GM12878 (cell line): ENCODE measurements around the gene SNAP23. TPM values are rescaled to one million over a fixed set of nuclear protein-coding genes. Genes with fewer than 3 reads are reported as not detected.
A peak's percentile ranks its signal among the peaks of the same experiment; 100 is the strongest.

Experiments used
- ATAC-seq: fragments of 200-7000 bp; cut with Tn5 transposase; 3 replicates; pipeline ENCODE4 v1.9.1; 2020; ENCODE audit warnings: mild to moderate bottlenecking, moderate library complexity
- BruUV-seq: library from RNA; stranded (reverse); fragments of 400-500 nt; replicated peaks from 2 replicates; lab custom pipeline; 2021; lab: Mats Ljungman, UMichigan
- CTCF ChIA-PET: fragments of 300-600 bp; sonication (Branson Sonifier 250); formaldehyde crosslinking; extraction: SDS; loops from one replicate; lab custom pipeline; 2021; ENCODE audit warnings: inconsistent platforms; lab: Yijun Ruan, JAX
- POLR2A ChIA-PET: fragments of 350-600 bp; formaldehyde crosslinking; extraction: SDS; loops from one replicate; lab custom pipeline; 2021; ENCODE audit warnings: inconsistent platforms; lab: Charles Lee
- RAD21 ChIA-PET: fragments of 300-600 bp; sonication (Branson Sonifier 250); formaldehyde crosslinking; loops from one replicate; lab custom pipeline; 2023; ENCODE audit warnings: antibody characterized with exemption; ENCODE audit not compliant: unreplicated experiment; lab: Charles Lee
- SMC1A ChIA-PET: fragments of 300-600 bp; sonication (Branson Sonifier 250); formaldehyde crosslinking; loops from one replicate; lab custom pipeline; 2023; ENCODE audit not compliant: unreplicated experiment, uncharacterized antibody; lab: Charles Lee
- DNase-seq: peaks from one replicate; pipeline ENCODE4 v3.0.0-alpha.2; 2011; ENCODE audit warnings: low read depth, low spot score
- FAIRE-seq: peaks from 3 replicates; lab custom pipeline; 2011; peaks lifted over from hg19 to GRCh38; lab: Jason Lieb, UNC
- H2AFZ ChIP-seq: 2 replicates; pipeline ENCODE4 v1.6.0; 2011; ENCODE audit warnings: low read depth, low read length, control low read depth; ENCODE audit not compliant: control insufficient read depth
- H3K27ac ChIP-seq: 2 replicates; pipeline ENCODE4 v1.5.1; 2011; ENCODE audit warnings: control low read depth; ENCODE audit not compliant: control insufficient read depth, insufficient read depth
- H3K27me3 ChIP-seq, 2 experiments: replicated peaks in 1 of 2; 2 replicates each; pipeline versions ENCODE4 v1.6.0 to v1.6.1; 2011; ENCODE audit warnings: low read length in 1 of 2; ENCODE audit not compliant: control insufficient read depth in 2 of 2, insufficient read depth in 2 of 2
- H3K36me3 ChIP-seq, 2 experiments: 2 replicates each; pipeline ENCODE4 v1.5.1; 2011; ENCODE audit warnings: low read length in 1 of 2; ENCODE audit not compliant: control insufficient read depth in 2 of 2, insufficient read depth in 2 of 2
- H3K4me1 ChIP-seq: 2 replicates; pipeline ENCODE4 v1.6.1; 2011; ENCODE audit warnings: mild to moderate bottlenecking, low read length, moderate library complexity, mixed read lengths; ENCODE audit not compliant: control insufficient read depth, insufficient read depth
- H3K4me2 ChIP-seq: 2 replicates; pipeline ENCODE4 v1.6.0; 2011; ENCODE audit warnings: control low read depth; ENCODE audit not compliant: control insufficient read depth, insufficient read depth
- H3K4me3 ChIP-seq: fragments of 200-600 bp; sonication (generic); 2 replicates; pipeline ENCODE4 v1.5.1; 2016
- H3K79me2 ChIP-seq: 2 replicates; pipeline ENCODE4 v1.6.0; 2011; ENCODE audit warnings: low read length; ENCODE audit not compliant: control insufficient read depth, insufficient read depth
- H3K9ac ChIP-seq: 2 replicates; pipeline ENCODE4 v1.8.0; 2011; ENCODE audit warnings: low read length, control low read depth, mixed read lengths; ENCODE audit not compliant: control insufficient read depth, insufficient read depth
- H3K9me3 ChIP-seq: replicated peaks from 3 replicates; pipeline ENCODE4 v1.5.1; 2011; ENCODE audit warnings: mild to moderate bottlenecking, low read length; ENCODE audit not compliant: control insufficient read depth, insufficient read depth
- H4K20me1 ChIP-seq: 2 replicates; pipeline ENCODE4 v1.6.0; 2011; ENCODE audit not compliant: control insufficient read depth, insufficient read depth
- BHLHE40 ChIP-seq, 2 experiments: fragments of 450-650 bp in 1 of 2; IDR thresholded peaks; 2 replicates each; pipeline ENCODE4 v1.6.1; 2011 to 2017; ENCODE audit warnings: low read depth in 2 of 2, borderline replicate concordance in 1 of 2, improper control_type of control experiment in 1 of 2, low read length in 1 of 2, mild to moderate bottlenecking in 1 of 2
- WGBS: methylation state at CpG from one replicate; pipeline ENCODE4 v1.1.6; 2016; ENCODE audit warnings: low lambda C conversion rate; ENCODE audit not compliant: insufficient replicate concordance, insufficient coverage; ENCODE audit errors: missing lambda C conversion rate; 5-methylcytosine and 5-hydroxymethylcytosine counted together
- in situ Hi-C: fragments of 300-500 bp; cut with MboI; formaldehyde crosslinking; loops from 9 replicates; pipeline ENCODE4 v1.14.3; 2018; ENCODE audit warnings: mixed read lengths
- intact Hi-C: fragments of 100-400 bp; cut with micrococcal nuclease; formaldehyde crosslinking; loops from one replicate; pipeline ENCODE4 v1.14.2; 2022; ENCODE audit not compliant: unreplicated experiment
- polyA plus RNA-seq, 11 experiments: library from polyadenylated mRNA; depleted of rRNA in 4 of 11; unstranded in 6 of 11; stranded (reverse) in 5 of 11; fragments of >200 nt; fragmentation: Nextera tagmentation in 4 of 11; fragmentation: Illumina TruSeq in 1 of 11; extraction: Ambion mirVana in 4 of 11; extraction: Trizol in 1 of 11; gene quantifications; 1 replicate in 1 of 11; 2 replicates in 10 of 11; pipeline versions ENCODE4 v1.2.1 to v1.2.3, GENCODE V29; 2011 to 2016; ENCODE audit warnings: inconsistent platforms in 2 of 11, missing spikeins in 2 of 11, low read depth in 1 of 11
- total RNA-seq, 4 experiments: library from RNA; depleted of rRNA in 3 of 4; stranded (reverse); fragments of >200 nt in 3 of 4; fragmentation: Illumina TruSeq in 1 of 4; extraction: Trizol in 1 of 4; gene quantifications; 2 replicates each; pipeline versions ENCODE4 v1.2.1 to v1.2.3, GENCODE V29; 2013 to 2021
- TF ChIP-seq, protein P1 (sequence below): fragments of 450-650 bp; IDR thresholded peaks from 2 replicates; pipeline ENCODE4 v1.6.1; 2016; ENCODE audit warnings: mild to moderate bottlenecking, moderate library complexity, borderline replicate concordance

Gene SNAP23
- total and polyA plus RNA-seq, 10 of the 15 experiments (the other 5 are each of a cell fraction or from before 2014, with no cell fraction given): 51.9 to 127 (median 74.6) TPM

GRCh38 chr15:42558739-42559138 lies 63.3 kb downstream of the SNAP23 start:
- Histone ChIP-seq H3K36me3 (peaks cover 2 to 10% of the 10 kb centered on the region in 2 experiments; a peak in 3 of 4 replicates), H3K27ac (no peak overlapping the region), H3K4me1 (no peaks in the 10 kb centered on the region), H3K27me3 (no peaks in the 10 kb centered on the region), H4K20me1 (no peaks in the 10 kb centered on the region)
- SMC1A ChIA-PET: interaction anchor here (3.9 kb wide), 1 partner anchor 12 kb away, joined by 16 read pairs; no protein-coding TSS in a partner anchor
- POLR2A ChIA-PET: interaction anchor here (0.5 kb wide), 1 partner anchor 36 kb away, joined by 4 read pairs; no protein-coding TSS in a partner anchor
- 100% methylated on average over 3 of the region's 3 CpGs for WGBS
- DNase-seq: no peak
- CTCF ChIA-PET: interaction anchor here (1.3 kb wide), 1 partner anchor 12 kb away, joined by 4 read pairs; no protein-coding TSS in a partner anchor
- RAD21 ChIA-PET: no interaction called here
- TF ChIP-seq, protein P1, sequence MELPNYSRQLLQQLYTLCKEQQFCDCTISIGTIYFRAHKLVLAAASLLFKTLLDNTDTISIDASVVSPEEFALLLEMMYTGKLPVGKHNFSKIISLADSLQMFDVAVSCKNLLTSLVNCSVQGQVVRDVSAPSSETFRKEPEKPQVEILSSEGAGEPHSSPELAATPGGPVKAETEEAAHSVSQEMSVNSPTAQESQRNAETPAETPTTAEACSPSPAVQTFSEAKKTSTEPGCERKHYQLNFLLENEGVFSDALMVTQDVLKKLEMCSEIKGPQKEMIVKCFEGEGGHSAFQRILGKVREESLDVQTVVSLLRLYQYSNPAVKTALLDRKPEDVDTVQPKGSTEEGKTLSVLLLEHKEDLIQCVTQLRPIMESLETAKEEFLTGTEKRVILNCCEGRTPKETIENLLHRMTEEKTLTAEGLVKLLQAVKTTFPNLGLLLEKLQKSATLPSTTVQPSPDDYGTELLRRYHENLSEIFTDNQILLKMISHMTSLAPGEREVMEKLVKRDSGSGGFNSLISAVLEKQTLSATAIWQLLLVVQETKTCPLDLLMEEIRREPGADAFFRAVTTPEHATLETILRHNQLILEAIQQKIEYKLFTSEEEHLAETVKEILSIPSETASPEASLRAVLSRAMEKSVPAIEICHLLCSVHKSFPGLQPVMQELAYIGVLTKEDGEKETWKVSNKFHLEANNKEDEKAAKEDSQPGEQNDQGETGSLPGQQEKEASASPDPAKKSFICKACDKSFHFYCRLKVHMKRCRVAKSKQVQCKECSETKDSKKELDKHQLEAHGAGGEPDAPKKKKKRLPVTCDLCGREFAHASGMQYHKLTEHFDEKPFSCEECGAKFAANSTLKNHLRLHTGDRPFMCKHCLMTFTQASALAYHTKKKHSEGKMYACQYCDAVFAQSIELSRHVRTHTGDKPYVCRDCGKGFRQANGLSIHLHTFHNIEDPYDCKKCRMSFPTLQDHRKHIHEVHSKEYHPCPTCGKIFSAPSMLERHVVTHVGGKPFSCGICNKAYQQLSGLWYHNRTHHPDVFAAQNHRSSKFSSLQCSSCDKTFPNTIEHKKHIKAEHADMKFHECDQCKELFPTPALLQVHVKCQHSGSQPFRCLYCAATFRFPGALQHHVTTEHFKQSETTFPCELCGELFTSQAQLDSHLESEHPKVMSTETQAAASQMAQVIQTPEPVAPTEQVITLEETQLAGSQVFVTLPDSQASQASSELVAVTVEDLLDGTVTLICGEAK: peak; percentile 34; the same call in 1 of the 2 replicates
- no peak for TF ChIP-seq BHLHE40 (IDR thresholded peaks at IDR 0.05; ENCODE audit: borderline replicate concordance in 1 of 2, low read depth in 2 of 2, low read length in 1 of 2)
- TF ChIP-seq, all 136 proteins: peak for 1
- intact Hi-C loops (no loop called here), in situ Hi-C loops (no loop called here)
- FAIRE-seq: no peak
- Histone ChIP-seq H3K9me3 (no peaks in the 10 kb centered on the region), H3K9ac (no peak overlapping the region), H3K4me2 (no peak overlapping the region), H3K79me2 (peaks cover 16% of the 10 kb centered on the region), H2AFZ (no peak overlapping the region), H3K4me3 (no peak overlapping the region)
- ATAC-seq: no peak
- no TSS peak for BruUV-seq
